Sigmoid colon (tissue), 7 donors: Measurements from ENCODE around the gene ITGA7. TPM values are rescaled to one million over a fixed set of nuclear protein-coding genes. Genes with fewer than 3 reads are reported as not detected.
"Not testable (repeated sequence)": the region's sequence is repeated elsewhere in the genome, so short reads cannot be mapped to it uniquely, and the experiment has no call there.

Experiments used
- DNase-seq: peaks from one replicate; pipeline ENCODE4 v3.0.0-alpha.2; 2019
- H3K27ac ChIP-seq, 4 donors: fragments of 200-600 bp; sonication (generic); one replicate each; pipeline ENCODE4 v1.5.1; 2016 to 2019; ENCODE audit warnings: mild to moderate bottlenecking in 1 of 4
- H3K27me3 ChIP-seq, 3 donors: fragments of 200-600 bp; sonication (generic); one replicate each; pipeline ENCODE4 v1.5.1; 2019; ENCODE audit warnings: mild to moderate bottlenecking in 1 of 3
- H3K36me3 ChIP-seq, 4 donors: fragments of 200-600 bp; sonication (generic); one replicate each; pipeline ENCODE4 v1.5.1; 2016 to 2019
- H3K4me1 ChIP-seq, 4 donors: fragments of 200-600 bp; sonication (generic); one replicate each; pipeline ENCODE4 v1.5.1; 2017 to 2019
- H3K4me3 ChIP-seq, 4 donors: fragments of 200-600 bp; sonication (generic); one replicate each; pipeline ENCODE4 v1.5.1; 2017 to 2019; ENCODE audit warnings: mild to moderate bottlenecking in 2 of 4, moderate library complexity in 1 of 4
- H3K9me3 ChIP-seq, 4 donors: fragments of 200-600 bp in 3 of 4; sonication (generic) in 3 of 4; one replicate each; pipeline versions ENCODE4 v1.5.1 to v1.6.1; 2013 to 2019
- EP300 ChIP-seq, 4 donors: sonication (generic); formaldehyde crosslinking; IDR thresholded peaks; one replicate each; pipeline ENCODE4 v1.6.1; 2017; ENCODE audit warnings: antibody characterized with exemption in 4 of 4
- POLR2A ChIP-seq, 2 donors: fragments of 450-650 bp; IDR thresholded peaks; one replicate each; pipeline ENCODE4 v1.6.1; 2016; ENCODE audit warnings: antibody characterized with exemption in 2 of 2, mild to moderate bottlenecking in 2 of 2, moderate library complexity in 2 of 2
- POLR2AphosphoS5 ChIP-seq, 4 donors: sonication (generic); formaldehyde crosslinking; IDR thresholded peaks; one replicate each; pipeline ENCODE4 v1.6.1; 2017; ENCODE audit warnings: antibody characterized with exemption in 4 of 4
- WGBS, 2 donors: extraction: QIAGEN DNeasy Blood & Tissue Kit; methylation state at CpG; one replicate each; pipeline ENCODE4 v1.1.7; 2013; 5-methylcytosine and 5-hydroxymethylcytosine counted together
- intact Hi-C: fragments of 100-400 bp; cut with DNase I; formaldehyde crosslinking; loops from one replicate; pipeline ENCODE4 v1.15.1; 2023
- polyA plus RNA-seq, 3 donors: library from polyadenylated mRNA; stranded (reverse); fragments of 200-250 nt; gene quantifications; one replicate each; pipeline ENCODE4 v1.2.3, GENCODE V29; 2013
- total RNA-seq, 4 donors: library from RNA; depleted of rRNA; stranded (reverse); fragments of >200 nt; gene quantifications; one replicate each; pipeline ENCODE4 v1.1.0, GENCODE V29; 2016
- TF ChIP-seq, protein P1 (sequence below), 4 experiments: fragments of 450-650 bp in 3 of 4; fragments of 200-600 bp in 1 of 4; IDR thresholded peaks; one replicate each; pipeline ENCODE4 v1.5.1; 2016 to 2019; ENCODE audit warnings: antibody characterized with exemption in 4 of 4, mild to moderate bottlenecking in 3 of 4, moderate library complexity in 2 of 4
- donor health status: healthy with polysubstance abuse.
- donor health status: Bipolar disorder and iron deficiency.
- donor health status: healthy.

ITGA7 gene
- total and polyA plus RNA-seq, 7 donors: 1.8 to 588 (median 66.6) TPM

DNA sequence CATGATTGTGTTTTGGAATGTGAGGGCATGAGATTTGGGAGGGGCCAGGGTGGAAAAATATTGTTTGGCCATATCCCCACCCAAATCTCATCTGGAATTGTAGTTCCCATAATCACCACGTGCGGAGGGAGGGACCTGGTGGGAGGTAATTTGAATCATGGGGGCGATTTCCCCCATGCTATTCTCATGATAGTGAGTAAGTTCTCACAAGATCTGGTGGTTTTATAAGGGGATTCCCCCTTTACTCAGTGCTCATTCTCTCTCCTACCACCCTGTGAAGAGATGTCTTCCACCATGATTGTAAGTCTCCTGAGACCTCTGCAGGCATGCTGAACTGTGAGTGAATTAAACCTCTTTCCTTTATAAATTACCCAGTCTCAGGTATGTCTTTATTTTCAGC, 55.4 kb downstream of the ITGA7 start:
- H3K4me3 ChIP-seq: no peak overlapping the region
- H3K27me3 ChIP-seq: no peaks in the 10 kb centered on the region
- intact Hi-C loops: loop anchor here (10.0 kb wide), 1 partner anchor 1058 kb away; no protein-coding TSS in a partner anchor
- TF ChIP-seq, protein P1, sequence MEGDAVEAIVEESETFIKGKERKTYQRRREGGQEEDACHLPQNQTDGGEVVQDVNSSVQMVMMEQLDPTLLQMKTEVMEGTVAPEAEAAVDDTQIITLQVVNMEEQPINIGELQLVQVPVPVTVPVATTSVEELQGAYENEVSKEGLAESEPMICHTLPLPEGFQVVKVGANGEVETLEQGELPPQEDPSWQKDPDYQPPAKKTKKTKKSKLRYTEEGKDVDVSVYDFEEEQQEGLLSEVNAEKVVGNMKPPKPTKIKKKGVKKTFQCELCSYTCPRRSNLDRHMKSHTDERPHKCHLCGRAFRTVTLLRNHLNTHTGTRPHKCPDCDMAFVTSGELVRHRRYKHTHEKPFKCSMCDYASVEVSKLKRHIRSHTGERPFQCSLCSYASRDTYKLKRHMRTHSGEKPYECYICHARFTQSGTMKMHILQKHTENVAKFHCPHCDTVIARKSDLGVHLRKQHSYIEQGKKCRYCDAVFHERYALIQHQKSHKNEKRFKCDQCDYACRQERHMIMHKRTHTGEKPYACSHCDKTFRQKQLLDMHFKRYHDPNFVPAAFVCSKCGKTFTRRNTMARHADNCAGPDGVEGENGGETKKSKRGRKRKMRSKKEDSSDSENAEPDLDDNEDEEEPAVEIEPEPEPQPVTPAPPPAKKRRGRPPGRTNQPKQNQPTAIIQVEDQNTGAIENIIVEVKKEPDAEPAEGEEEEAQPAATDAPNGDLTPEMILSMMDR (IDR thresholded peaks at IDR 0.05): no peak
- TF ChIP-seq EP300 (IDR thresholded peaks at IDR 0.05) (no peak), POLR2AphosphoS5 (IDR thresholded peaks at IDR 0.05) (no peak), POLR2A (IDR thresholded peaks at IDR 0.05) (no peak)
- no peak overlapping the region for H3K27ac ChIP-seq
- H3K4me1 ChIP-seq: peaks cover 0 to 5% (median 0%) of the 10 kb centered on the region in 4 donors
- DNase-seq: no peak
- no peaks in the 10 kb centered on the region for H3K9me3 ChIP-seq
- H3K36me3 ChIP-seq: no peaks in the 10 kb centered on the region
- WGBS, 2 donors: 75 to 82% methylated on average over 3 of the region's 3 CpGs

DNA sequence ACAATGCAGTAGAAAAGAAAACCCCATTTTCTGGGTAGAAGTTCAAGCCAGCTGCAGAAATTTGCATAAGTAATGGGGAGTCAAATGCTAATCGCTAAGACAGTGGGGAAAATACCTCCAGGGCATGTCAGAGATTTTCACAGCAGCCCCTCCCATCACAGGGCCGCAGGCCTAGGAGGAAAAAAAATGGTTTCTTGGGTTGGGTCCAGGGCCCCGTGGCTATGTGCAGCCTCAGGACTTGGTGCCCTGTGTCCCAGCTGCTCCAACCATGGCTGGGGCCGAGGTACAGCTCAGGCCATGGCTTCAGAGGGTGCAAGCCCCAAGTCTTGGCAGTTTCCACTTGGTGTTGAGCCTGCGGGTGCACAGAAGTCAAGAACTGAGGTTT, 56.4 kb downstream of the ITGA7 start:
- Histone ChIP-seq H3K9me3 (no peaks in the 10 kb centered on the region), H3K36me3 (no peaks in the 10 kb centered on the region), H3K27ac (no peak overlapping the region), H3K4me1 (peaks cover 0 to 6% (median 2%) of the 10 kb centered on the region in 4 donors), H3K4me3 (no peak overlapping the region), H3K27me3 (no peaks in the 10 kb centered on the region)
- WGBS, 2 donors: 54 to 68% methylated on average over 5 of the region's 5 CpGs
- no peak for TF ChIP-seq EP300 (IDR thresholded peaks at IDR 0.05)
- TF ChIP-seq POLR2A (IDR thresholded peaks at IDR 0.05): no peak
- TF ChIP-seq, protein P1 (IDR thresholded peaks at IDR 0.05): no peak
- TF ChIP-seq POLR2AphosphoS5 (IDR thresholded peaks at IDR 0.05): no peak
- DNase-seq: no peak
- intact Hi-C loops: loop anchor here (10.0 kb wide), 1 partner anchor 1056 kb away; no protein-coding TSS in a partner anchor

DNA sequence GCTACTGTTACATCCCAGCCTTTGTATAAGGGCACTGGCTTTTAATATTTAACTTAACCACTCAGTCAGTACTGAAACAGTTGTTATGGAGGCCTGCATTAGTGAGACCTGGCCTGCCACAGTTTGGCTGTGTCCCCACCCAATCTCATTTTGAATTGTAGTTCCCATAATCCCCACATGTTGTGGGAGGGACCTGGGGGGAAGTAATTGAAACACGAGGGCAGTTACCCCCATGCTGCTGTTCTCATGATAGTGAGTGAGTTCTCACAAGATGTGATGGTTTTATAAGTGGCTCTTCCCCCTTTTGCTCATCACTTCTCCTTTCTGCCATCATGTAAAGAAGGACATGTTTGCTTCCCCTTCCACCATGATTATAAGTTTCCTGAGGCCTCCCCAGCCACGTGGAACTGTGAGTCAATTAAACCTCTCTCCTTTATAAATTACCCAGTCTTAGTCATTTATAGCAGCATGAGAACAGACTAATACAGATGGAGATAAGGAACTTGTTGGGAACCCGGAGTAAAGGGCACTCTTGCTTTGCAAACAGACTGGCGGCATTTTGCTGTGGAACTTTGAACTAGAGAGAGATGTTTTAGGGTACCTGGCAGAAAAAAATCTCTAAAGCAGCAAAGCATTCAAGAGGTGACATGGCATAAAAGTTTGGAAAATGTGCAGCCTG, 56.9 kb downstream of the ITGA7 start:
- not testable (repeated sequence) for H3K27me3 ChIP-seq, DNase-seq, H3K36me3 ChIP-seq, H3K27ac ChIP-seq, H3K9me3 ChIP-seq, H3K4me1 ChIP-seq, H3K4me3 ChIP-seq
- 17 to 40% methylated on average over 4 of the region's 4 CpGs for WGBS, 2 donors
- intact Hi-C loops: loop anchor here (10.0 kb wide), 1 partner anchor 1056 kb away; no protein-coding TSS in a partner anchor

DNA sequence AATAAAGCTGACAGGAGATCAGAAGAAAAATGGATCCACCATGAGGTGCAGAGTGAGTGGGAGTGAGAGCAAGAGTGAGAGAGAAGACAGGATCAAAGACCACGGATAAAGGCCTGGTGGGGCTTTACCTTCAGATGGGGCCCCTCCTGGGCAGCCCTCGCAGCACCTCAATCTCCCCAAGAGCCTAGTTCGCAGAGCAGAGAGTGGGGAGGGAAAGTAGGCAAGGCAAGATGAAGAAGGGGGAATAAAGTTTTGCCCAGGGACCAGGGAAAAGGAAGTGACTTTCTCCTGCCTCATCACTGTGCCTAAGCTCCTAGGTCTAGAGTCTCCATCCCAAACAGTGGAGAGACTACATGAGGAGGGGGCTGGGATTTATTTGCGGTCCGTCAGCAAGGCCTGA, 60.7 kb downstream of the ITGA7 start:
- TF ChIP-seq POLR2A (IDR thresholded peaks at IDR 0.05) (no peak), POLR2AphosphoS5 (IDR thresholded peaks at IDR 0.05) (no peak), EP300 (IDR thresholded peaks at IDR 0.05) (no peak)
- TF ChIP-seq, protein P1 (IDR thresholded peaks at IDR 0.05): no peak
- WGBS, 2 donors: 94 to 95% methylated on average over 5 of the region's 5 CpGs
- H3K27ac ChIP-seq: peak overlapping the region in 3 of 4 donors; percentile 69 to 74 (median 71)
- no peak for DNase-seq
- H3K36me3 ChIP-seq: no peaks in the 10 kb centered on the region
- H3K27me3 ChIP-seq: no peaks in the 10 kb centered on the region
- intact Hi-C loops: no loop called here
- H3K9me3 ChIP-seq: no peaks in the 10 kb centered on the region
- peaks cover 0 to 8% (median 3%) of the 10 kb centered on the region in 4 donors for H3K4me1 ChIP-seq
- no peak overlapping the region for H3K4me3 ChIP-seq

DNA sequence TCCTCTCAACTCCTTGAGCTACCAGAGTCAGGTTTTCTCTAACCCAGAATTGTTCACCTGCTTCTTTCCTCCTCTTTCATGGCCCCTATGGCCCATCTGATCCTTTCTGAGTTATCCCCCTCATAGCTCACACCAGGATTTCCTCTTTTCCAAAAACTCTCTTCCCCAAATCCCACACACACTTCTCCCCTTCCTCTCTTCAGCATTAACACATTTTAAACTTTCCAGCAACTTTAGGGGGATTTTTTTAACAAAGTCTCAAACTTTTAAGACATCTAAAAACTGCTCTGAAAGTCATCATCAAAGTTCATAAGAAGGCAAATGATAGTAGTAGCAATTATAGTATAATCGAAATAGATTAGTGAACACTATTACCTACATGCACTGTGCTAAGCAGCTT, 63.1 kb downstream of the ITGA7 start:
- intact Hi-C loops: no loop called here
- WGBS, 2 donors: 85 to 94% methylated on average over 1 of the region's 1 CpG
- no peak overlapping the region for H3K4me3 ChIP-seq
- no peak overlapping the region for H3K27ac ChIP-seq
- no peaks in the 10 kb centered on the region for H3K27me3 ChIP-seq
- H3K9me3 ChIP-seq: no peaks in the 10 kb centered on the region
- no peak for DNase-seq
- peaks cover 0 to 8% (median 3%) of the 10 kb centered on the region in 4 donors for H3K4me1 ChIP-seq
- no peaks in the 10 kb centered on the region for H3K36me3 ChIP-seq
- TF ChIP-seq, protein P1 (IDR thresholded peaks at IDR 0.05): no peak
- TF ChIP-seq POLR2AphosphoS5 (IDR thresholded peaks at IDR 0.05) (no peak), POLR2A (IDR thresholded peaks at IDR 0.05) (no peak), EP300 (IDR thresholded peaks at IDR 0.05) (no peak)
